Measurements from ENCODE around the gene PCED1B.

Gene PCED1B

DNA sequence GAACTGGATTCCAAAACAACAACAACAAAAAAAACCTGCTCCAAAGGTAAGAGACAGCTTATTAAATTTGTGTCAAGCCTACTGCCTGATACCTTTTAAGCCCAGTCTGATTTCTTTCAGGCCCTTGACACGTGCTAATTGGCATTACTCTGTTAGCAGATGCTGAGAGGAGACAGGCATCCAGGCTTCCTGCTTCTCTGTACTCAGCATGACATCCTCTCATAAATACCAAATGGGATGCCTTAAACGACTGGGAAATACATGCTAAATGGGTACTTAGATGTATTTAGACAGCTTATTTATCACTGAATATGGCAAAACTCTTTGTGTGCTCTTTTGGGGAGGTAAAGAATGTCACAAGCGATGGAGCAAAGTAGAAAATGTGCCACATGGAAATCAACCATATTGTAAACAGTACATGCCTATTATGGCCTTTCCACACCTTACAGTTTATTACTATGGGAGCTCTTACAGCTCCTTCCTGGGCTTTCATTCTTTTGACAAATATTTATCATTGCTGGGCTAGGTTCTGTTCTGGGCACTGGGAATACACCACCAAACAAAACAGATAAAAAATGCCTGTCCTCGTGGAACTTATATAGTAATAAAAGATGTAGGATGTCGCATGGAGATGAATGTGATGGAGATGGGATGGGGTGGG lies 11.5 kb upstream of the PCED1B start:
- no peak for DNase-seq (ENCODE audit: low read depth, low spot score)

DNA sequence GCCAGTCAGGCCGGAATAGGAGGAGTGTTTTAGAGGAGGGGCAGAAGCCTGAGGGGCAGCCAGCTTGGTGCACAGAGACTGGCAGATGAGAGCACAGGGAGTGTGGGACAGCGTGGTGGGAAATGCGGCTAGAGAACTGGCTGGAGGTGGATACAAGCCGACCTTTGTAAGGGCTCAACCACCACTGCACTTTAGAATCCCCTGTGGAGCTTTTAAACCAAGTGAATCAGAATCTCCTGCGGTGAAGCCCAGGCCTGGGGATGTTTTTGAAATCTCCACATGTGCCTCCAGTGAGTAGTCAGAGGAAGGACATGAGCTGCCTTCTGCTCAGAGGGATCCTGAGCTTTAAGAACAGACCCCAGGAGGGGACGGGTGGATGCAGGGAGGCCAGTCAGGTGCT lies 10.9 kb upstream of the PCED1B start:
- DNase-seq (ENCODE audit: low read depth, low spot score): peak; percentile 84

DNA sequence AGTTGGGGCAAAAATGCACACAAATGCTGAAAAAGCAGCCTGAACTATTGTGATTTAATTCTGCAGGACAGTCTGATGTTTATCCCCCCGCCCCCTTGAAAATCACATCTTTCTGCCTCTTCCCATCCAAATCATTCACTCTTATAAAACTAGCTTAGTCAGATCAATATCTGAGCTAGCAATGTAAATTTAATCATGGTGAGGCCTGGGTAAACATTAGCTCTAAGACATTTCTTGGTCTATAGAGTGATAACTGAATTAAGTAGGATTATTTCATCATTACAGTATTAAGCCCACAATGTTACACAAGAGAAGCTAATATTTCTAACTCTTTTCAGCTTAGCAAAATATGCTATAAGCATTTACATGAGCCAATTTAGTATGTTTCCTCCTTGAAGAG lies 9.1 kb upstream of the PCED1B start:
- no peak for DNase-seq (ENCODE audit: low read depth, low spot score)

DNA sequence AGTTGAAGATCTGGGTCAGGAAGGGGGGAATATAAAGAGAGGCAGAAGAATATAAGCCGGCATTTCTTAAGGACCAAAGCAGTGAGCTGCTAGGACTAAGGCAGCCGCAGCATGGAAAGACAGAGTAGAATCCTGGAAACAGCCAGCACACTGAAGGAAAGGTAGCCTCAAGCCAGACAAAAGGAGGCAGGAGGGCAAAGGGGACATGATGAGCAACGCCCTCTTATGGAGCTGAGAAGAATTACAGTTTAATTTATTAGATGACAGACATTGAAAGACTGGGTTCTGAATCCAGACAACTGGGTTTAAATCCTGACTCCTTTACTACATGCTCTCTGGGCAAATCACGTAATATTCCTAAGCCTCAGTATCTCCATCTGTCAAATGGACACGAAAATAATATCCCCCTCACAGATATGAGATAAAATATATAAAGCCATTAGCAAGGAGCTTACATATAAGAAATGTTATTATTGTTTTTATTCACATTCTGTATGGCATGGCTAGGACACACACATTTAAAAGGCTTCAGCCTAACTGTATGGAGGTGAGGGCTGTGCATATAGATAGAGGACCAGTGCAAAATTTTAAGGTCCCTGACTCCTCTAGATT lies 8.1 kb upstream of the PCED1B start:
- DNase-seq (ENCODE audit: low read depth, low spot score): peak; percentile 54

DNA sequence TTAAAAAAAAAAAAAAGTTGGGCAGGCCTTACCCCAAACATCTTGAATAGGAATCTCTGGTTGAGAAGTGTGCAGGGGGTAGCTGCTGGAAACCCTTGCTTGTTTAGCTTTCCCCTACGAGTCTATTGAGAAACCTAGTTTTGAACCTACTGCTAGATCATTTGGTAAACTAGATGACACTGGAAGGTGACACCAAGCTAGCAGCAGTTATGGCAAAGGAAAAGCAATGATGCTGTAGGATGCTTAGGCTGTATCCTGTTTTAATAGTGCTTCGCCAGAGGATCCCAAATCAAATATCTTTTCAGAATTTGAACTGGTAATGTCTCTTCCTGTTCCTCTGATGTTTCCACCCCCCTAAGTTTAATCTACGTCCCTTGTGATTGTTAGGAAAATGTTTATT lies 5.5 kb upstream of the PCED1B start:
- no peak for DNase-seq (ENCODE audit: low read depth, low spot score)

DNA sequence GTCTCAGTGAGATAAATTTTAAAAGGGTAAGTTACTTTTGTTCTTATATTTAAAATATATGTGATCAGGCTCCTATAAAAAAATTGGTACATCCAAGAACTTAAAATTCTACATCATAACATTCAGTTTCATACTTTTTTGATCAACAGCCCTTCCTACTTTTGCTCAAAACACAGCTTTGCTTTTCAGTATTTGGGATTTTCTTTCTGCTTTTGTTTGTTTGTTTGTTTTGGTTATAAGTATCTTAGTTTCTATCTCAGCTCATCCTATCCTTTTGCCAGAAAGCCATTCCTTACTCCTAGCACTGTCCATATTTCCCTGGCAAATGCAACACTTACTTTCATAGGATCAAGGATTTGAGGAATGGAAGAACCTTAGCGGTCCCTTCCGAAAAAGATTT lies 4.7 kb upstream of the PCED1B start:
- DNase-seq (ENCODE audit: low read depth, low spot score): no peak

DNA sequence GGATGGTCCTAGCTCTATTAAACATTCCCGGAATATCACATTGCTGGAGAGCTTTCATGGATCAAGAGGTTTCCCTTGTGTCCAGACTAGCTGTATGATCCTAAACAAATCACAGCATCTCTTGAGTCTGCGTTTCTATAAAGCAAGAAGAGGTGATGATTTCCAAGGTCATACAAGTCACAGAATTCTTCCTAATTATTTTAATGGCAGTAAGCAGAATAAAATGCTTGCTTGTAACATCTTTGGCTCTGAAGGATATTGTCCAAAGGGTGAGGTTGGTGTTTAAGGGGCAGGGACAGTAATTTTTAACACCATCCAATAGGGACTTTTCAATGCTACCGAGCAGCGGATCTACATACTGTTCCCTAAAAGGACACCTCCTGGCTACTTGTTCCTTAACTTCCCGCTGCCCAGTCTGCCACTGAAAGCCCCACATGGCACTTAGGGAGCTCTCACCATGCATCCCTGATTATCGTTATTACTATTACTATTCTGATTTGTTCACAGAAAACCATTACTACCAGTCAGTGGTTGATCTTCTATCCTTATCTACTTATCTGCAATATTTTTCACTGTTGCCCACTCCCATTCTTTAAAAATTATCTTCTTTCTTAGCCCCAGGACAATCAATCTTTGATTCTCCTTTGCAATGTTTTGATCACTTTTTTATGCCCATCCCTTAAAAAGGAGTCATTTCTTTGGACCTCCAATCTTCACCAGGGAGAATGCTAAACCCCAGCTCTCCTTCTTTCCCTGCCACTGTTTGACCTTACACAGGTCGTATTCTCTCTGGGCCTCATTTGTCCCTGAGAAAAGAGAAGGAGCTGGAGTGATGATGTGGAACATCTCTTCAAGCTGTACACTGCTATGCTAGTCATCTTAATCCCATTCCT lies 4.0 kb upstream of the PCED1B start:
- no peak for DNase-seq (ENCODE audit: low read depth, low spot score)

DNA sequence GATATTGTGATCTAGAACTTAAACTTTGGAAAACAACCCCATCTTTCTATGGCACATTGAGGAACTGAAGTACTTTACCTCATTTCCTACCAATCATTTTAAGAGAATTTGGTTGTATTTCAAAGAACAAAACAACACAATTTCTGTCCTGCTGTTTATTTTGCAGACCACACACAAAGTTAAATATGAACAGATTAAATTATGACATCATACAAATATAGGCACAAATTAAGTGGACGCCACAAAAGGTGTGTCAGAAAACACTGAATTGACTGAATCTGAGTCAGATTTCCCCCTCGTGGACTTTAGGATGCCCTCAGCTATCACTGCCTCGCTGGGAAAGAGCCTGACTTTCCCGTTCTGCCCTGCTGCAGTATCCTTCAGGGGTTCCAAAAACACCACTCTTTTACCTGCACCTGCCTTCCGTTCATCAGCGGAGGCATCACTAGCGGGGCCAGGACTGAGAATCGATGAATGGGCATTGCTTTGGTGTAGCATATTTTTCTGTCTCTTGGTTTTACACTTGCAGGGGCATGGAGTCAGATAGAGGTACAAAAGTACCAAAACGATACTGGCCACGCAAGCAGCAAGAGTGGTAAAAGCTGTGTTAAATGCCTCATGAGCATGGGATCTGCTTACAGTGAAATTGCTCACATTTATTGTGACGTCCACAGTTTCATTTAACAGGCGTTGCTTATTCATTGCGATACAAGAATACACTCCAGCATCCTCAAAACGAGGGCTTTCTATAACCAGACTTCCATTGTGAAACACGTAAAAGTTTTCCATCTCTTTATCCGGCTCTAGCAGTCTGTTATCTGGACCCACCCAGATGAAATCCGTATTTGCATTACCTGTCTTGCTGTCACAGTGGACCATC lies 2.0 kb upstream of the PCED1B start:
- no peak for DNase-seq (ENCODE audit: low read depth, low spot score)

DNA sequence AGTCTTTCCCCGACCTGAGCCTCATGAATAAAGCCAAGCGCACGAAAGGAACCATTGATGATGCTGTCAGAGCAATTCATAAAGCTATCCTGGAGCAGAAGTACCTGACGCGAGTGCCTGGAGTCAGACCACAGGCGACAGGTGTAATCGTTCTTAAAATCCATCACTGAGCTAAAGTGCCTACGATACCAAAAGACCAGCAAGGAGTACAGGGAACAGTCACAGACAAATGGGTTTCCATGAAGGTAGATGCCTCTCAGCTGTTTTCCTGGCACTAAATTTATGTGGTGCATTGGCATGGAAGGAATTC lies 1.4 kb upstream of the PCED1B start:
- no peak for DNase-seq (ENCODE audit: low read depth, low spot score)

DNA sequence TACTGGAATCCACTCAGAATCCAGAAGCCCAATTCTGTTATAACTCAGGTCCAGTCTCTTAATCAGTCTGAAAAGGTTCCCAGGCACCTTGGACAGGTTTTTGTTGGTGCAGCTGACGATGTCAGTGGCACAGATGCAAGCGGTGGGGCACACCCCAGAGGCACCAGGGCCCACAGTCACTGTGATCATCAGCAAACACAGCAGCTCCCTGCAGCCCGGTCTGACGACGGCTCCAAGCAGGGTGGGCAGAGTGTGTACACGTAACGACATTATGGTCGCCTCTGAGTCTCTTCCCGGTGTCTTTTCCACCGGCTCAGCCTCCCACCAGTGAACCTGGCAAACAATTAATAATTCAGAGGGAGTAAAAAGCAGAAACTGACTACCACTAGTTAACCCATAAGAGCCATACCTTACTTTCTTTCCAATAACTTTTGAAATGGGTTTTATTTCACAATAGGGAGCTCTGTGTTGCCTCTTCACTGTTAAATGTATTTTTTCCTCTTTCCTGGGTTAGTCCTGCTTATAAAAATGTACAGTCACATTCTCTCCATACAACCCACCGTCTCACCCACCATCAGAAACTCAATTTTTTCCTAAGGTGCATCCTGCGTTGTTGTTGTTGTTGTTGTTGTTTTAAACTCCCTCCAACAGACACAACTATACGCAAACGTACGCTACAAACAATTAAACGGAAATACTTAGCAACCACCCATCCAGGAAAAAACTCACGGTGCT lies 521 bp upstream of the PCED1B start:
- no peak for DNase-seq (ENCODE audit: low read depth, low spot score)

DNA sequence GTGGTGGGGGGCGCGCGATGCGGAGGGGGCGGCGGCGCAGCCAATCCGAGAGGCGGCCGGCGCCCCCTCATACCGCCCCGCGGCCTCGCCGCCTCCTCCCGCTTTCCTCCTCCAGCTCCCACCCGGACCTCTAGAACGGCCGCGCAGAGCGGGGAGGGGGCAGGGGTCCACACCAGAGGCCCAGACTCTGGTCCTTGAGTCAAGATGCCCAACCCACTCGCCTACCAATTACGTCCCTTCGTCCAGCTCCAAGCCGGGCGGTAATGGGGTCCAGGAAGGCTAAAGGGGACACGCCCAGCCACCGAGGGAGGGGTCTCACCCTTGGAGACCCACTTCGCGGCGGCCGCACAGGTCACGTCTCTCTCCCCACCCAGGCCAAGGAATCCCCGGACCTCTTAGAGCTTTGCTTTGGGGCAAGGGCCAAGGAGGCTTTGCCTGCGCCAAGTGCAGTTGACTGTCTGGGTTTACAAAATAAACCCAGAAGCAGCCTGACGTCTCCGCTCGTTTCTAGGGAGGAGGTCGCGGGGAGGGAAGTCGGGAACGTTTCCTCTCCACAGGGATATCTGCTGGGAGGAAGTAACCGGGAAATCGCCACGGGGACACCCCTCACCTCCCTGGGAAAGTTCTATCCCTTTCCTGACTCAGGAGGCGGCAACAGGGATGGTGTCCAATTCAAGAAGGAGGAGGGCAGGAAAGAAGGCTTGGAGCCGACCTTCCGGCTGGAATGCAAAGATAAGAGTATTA lies 732 bp downstream of the PCED1B start:
- DNase-seq (ENCODE audit: low read depth, low spot score): peak; percentile 61

DNA sequence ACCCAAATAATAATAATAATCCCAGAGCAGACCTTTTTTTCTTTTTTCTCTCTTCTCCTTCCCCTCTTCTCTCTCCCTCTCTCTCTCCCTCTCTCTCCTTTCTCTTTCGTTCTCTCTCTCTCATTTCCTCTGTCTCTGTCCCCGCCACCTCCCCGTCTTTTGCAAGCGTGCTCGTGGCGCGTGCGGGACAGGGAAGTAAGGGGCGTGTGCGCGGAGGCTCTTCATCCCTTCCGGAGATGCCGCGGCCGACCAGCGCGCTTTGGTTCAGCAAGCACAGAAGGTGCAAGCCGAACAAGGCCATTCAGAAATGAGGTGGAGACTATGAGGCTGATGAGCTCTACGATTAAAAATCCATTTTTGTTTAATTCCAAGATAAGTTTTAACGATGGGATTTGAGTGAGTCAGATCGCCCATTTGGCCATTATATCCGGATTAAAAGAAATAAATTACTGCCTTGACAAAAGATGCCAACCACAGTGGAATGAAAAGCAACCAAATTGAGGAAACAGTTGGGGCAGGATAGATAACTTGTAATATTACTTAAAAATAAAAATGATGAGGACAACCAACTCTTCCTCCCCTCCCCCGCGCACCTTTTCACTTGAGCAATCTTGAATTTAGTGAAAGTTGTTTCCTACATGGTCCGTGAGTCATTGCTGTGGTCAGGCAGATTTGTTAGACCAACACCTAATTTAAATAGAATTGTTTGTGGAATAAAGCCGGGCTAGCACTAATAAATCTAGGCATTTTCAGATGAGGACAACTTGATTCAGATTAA lies 1.5 kb downstream of the PCED1B start:
- DNase-seq (ENCODE audit: low read depth, low spot score): peak; percentile 34

DNA sequence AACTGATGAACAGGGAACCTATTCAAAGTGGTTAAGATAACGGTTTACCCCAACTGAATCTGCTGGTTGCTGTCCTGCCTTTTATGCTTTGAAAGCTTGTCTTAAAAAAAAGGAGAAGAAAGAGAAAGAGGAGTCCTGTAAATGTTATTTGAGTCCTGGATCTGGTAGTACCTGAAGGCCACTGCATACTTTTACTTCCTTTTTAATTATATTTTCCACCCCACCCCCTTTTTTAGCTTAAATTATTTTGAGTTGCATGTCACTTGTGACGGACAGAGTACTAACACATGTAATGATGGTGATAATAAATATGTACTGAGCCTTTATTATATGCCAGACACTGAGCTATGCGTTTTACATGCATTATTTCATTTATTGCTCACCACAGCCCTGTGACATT lies 2.9 kb downstream of the PCED1B start:
- DNase-seq (ENCODE audit: low read depth, low spot score): no peak

DNA sequence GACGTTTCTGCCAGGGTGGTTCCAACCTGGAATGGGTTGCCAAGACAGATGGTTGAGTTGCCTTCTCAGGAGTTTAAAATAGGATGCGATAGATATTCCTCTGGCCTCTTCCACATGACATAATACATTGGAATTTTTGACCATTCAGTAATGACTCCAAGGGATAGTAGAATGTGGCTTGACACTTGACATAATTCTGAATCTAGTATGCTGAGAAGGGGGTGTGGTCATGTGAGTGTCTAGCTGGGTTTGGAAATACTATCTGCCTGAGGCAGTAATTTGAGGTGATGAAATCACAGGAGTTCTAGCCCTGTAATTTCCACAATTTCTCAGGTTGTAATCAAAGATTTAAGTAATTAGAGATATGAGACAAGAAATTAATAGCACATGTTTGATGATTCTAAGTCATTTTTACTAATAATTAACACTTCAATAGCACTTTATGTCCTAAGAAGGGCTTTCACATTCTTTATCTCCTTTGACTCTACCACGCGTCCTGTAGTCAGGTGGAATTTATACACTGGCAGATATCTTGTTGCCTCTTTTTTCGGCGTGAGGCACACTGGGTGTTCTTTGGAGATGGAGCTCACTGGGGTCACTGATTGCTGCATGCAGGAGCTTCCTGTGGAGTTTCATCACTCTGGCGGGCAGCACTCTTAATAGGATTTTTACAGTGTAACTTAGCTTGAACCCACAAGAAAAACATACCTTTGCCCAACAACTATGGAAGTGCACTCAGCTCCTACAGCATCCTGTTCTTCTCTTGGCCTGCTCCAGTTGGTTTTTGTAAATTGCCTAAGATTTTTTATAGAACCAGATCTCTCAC lies 3.6 kb downstream of the PCED1B start:
- DNase-seq (ENCODE audit: low read depth, low spot score): no peak

DNA sequence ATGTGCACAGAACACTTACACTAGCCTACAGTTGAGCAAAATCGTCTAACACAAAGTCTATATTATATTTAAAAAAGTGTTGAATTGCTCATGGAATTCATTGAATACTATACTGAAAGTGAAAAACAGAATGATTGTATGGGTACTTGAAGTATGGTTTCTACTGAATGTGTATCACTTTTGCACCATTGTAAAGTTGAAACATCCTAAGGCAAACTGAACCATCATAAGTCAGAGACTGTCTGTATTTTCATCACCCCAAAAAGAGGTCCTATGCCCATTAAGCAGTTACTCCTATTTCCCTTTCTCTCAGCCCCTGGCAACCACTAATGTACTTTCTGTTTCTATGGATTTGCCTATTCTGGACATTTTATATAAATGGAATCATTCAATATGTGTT lies 4.8 kb downstream of the PCED1B start:
- no peak for DNase-seq (ENCODE audit: low read depth, low spot score)

DNA sequence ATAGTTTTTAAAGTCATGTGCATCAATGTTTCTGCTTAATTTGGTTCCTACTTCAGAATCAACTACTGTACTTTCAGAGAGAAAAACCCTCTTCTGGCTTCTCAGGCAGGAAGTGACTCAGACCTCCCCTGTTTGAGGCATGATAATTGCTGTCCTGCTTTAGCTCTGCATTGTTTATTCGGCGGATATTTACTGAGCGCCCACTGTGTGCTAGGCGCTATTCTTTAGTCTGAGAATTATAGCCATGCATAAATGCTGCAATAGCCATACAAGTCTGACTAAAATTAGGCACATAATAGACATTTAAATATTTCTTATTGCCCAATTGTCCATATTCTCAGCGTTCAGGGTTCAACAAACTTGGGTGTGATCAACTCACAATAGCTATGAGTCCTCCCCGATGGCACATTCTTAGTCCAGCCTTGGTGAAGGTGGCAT lies 6.4 kb downstream of the PCED1B start:
- DNase-seq (ENCODE audit: low read depth, low spot score): peak; percentile 51

DNA sequence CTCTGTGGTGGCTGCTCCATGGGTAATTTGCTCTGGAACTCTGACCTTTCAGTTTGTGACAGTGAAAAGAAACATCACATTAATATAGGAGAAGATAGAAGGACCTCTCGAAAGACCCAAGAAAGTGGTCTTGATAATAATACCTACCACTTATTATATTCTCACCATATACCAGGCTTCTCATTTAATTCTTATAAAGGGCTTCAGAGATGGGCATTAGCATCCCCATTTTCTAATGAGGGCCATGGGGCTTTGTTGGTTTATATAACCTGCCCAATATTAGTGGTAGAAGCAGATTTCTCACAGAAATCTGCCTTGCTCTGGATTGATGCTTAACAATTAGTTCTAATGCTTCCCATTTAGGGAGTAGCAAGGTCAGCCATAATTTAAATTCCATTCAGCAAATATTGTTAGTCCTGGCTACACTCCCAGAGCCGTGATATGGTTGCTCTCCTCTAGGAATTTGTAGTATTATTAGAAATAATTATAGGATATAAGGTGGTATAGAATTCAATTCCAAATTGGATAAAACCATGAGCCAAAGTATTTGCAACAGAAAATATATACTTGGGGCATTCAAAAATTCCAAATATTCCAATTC lies 7.8 kb downstream of the PCED1B start:
- DNase-seq (ENCODE audit: low read depth, low spot score): no peak

Data from ELF-1 (cell line).